GM19438 (cell line): Measurements from ENCODE around the gene PRICKLE2.

Experiments
- ATAC-seq: cut with Tn5 transposase; IDR thresholded peaks from one replicate; pipeline ENCODE4 v1.9.1; 2021; ENCODE audit warnings: low read depth; ENCODE audit not compliant: unreplicated experiment

Gene PRICKLE2

DNA sequence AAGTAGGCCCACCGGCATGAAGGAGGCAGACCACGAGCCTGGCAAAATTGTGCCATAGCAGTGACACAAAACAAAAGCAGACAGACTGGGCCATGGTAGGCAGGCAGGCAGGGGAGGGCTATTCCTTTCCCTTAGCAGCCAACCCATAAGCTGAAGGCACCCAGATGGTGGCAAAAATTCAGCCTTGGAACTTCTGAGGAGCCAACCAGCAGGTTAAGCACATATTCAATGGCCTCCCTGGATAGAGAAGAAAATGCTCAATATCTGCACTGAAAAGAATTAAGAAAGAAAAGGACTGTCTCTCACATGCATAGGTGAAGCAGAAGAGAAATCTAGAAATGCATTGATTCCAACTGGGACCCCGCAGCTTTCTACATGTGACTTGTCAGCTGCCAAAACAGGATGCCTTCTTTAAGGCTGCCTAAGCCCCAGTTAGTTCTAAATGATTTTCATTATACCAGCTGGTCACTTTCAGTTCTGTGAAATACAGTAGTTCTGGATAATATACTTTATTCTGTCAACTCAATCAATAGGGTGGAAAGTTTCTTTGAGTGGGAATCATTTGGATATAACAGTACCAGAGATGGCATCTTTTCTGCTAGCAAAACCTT is 2.7 kb downstream of the PRICKLE2 start:
- ATAC-seq, result no peak

DNA sequence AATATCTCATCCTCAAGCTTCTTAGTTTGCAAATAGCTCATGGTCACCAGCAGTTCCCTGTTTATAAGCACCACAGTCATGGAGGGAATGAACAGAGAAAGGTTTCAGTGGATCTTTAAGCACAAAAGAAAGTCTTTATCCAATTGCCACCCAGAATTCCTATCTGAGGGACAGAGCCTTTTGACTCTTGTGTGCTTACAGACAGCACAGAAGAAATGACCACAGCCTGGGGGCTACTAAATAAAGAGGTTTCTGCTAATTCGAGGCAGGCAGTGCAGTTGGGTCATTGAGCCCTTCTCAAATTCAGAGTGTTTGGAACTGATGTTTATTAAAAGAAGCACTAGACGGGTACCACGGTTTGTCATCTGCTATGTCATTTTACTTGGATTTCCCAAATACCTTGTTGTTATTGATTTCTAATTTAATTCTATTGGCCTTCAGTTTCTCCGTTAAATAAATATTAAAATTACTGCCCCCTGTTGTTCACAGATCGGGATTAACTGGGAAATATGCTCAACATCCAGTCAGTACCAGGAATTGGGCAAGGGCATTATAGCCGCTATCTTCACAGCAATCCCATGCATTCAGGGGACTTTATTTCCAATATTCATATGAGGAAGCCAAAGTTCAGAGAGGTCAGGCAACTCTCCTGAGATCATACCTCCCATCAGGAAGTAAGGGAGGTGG is 3.6 kb downstream of the PRICKLE2 start:
- ATAC-seq, result no peak

DNA sequence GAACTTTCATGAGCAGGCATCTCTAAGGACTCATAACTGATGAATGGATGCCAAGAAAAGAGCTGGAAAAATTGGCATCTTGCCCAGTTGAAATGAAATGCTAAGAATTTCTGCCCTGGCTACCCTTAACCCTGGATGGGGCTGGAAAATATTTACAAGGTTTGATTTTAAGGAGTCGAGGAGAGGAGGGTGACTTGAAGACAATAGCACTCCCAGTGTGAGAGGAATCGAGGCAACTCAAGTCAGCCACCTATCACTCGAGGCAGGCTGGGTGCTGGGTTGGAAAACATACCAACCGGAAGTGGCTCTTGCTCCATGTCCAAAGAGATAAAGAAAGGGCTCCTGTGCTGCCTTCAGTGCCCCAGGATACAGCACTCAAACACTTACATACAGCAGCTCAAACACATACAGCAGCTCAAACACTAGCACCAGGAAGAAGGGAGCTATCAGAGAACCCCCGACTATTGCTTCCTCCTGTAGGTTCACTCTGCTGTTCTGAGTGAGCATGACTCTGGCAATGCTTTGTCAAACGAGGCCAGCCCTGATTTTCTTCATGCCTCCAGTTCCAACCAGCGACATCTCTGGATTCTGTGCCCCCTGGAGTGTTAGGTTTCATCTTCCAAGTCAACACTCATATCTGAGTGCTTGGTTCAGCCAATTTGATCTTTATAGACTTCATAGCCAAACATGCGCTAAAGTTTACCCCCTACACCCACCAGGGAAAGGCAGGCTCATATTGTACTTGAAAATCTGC is 4.9 kb downstream of the PRICKLE2 start:
- ATAC-seq, result no peak

DNA sequence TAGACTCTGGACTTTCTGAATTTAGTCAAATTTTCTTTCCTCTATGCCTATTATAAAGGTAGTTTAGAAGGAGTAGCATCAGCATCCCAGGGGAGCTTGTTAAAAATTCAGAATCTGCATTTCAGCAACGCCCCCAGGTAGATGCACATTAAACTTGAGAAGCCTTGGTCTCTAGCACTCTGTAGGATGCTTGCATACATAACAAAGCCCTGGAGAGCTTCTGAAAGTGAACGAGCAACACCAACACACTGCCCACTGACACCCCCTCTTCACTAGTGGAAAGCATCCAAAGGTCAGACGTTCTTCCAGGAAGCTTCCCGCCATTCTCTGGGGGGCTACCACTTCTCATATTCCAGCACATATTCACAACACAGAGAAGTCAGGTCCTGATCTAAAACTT is 6.5 kb downstream of the PRICKLE2 start:
- ATAC-seq, result no peak

DNA sequence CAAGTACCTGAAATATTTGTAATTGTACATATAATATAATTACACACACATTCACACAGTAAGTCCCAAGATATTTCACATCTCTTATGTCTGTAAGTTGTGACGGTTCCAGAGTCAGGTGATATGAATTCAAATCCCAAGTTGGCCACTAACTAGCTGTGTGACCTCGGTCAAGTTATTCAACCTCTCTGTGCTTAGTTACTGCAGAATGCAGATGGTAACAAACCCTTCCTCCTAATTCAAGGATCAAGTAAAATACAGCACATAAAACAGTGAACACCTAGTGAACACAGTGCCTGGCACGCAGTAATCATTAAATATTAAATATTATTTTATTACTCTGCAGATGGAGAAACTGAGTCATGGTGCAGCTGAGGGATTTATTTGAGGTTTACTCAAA is 6.9 kb downstream of the PRICKLE2 start:
- no peak for ATAC-seq

DNA sequence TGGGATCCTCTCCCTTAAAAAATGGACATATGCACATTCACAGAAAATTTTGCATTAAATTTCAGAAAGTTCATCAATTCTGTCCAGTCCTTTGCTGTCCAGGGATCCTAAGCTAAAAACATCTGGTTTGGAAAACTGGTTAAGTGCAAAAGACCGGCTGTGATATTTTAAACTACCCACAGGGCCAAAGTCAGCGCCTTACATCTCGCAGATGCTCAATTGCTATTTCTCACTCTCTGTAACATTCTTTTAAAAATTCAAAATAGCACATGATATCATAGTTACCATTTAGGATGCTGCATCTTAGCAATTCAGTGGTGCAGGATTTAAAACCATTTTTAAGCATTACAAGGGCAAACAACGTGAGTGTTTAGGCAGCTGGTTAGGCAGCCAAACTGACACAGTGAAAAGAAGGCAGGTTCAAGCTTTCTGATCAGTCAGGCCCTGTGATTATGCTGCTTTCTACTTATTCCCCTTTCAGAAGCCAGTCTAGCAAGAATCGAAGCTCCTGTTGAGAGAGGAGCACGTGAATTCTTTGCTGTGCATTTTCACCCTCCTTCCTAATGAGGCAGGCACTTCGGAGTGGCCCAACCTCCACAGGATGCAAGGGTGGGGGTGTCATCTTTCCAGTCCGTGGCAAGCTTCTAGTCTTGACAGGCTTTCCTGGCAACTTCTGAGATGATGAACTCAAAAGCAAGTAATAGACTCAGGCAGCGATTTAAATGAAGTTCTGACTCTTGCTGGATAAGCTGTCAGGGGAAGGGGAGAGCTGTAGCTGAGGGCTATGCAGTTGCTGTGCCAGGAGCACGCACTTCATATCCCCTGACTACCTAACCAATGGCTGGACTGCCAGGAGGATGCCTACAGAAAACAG is 8.8 kb downstream of the PRICKLE2 start:
- no peak for ATAC-seq

DNA sequence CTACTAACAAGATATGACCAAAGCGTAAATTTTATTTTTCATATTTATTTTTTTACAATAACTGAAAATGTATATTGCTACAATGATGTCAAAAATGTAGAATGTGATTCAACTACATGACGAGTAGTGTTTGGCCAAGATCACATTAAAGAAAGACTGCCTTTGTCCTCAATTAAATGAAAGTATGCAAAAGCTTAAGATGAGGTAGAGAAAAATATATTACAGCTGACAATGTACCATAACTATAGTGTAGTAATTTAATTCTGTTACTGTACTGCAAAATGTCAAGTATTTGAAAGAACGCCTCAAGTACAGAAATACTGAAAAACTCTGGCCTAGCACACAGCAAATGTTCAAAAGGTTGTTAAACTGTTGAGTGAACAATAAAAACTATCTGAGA is 9.7 kb downstream of the PRICKLE2 start:
- ATAC-seq, result no peak

DNA sequence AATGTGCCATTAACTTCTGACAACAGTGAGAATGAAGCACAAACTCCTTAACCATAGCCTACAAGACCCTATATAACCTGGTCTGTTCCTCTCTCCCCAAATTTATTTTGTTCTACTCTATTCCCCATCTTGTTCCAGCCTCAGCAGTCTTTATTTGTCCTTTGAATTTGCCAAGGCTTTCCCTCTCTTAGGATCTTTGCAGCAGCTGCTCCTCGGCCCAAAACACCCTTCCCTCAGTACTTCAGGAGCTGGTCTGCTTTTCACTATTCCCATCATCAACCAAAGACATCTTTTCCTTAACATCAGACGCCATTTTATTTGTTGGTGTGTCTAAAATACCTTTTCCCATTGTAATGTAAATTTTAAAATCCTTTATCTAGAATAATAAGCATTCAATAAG is 10.2 kb downstream of the PRICKLE2 start:
- no peak for ATAC-seq

DNA sequence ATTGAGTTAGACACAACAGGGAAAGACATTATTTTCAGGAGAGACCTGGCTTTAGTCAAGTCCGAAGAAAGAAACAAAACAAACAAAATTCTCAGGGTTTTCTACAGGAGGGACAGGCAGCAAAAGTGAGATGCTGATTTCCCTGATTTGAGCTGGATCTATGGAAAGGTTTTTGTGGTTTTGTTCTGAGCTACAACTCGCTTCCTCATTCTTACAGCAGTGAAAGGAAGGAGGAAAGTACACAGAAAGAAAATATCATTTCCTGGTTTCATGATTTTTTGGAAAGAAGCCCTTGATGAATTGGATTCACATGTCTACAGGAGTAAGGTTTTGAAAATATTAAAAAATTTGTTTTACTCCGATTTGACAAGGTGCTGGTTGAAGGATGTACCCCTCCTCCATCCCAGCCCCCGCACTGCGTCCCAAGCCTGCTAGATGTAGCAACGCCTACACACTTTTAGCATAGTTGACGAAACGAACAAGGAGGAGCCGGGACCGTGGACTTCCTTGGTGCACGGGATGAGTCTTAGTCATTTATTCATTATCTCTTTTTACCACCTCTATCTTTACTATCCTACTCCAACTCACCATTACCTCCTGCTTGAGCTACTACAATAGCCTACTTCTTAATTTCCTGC is 10.8 kb downstream of the PRICKLE2 start:
- ATAC-seq, result no peak

DNA sequence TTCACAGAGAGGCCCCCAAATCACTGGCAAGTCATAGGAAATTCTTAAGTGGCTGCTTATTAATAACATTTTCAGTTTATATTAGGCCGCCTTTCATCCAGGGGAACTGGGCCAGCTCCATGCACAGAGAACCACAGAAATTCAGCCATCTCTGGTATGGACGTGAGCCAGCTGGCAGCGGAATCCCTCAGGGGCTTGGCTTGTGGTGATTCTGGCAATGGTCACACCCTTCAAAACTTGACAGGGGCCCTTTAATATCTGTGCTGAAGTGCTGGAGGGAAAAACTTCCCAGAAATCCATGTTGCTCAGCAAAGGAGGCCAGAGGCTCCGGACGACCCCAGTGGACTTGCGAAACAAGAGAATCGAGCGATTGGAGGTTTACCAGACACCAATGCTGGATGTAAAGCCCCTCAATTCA is 11.3 kb downstream of the PRICKLE2 start:
- no peak for ATAC-seq

DNA sequence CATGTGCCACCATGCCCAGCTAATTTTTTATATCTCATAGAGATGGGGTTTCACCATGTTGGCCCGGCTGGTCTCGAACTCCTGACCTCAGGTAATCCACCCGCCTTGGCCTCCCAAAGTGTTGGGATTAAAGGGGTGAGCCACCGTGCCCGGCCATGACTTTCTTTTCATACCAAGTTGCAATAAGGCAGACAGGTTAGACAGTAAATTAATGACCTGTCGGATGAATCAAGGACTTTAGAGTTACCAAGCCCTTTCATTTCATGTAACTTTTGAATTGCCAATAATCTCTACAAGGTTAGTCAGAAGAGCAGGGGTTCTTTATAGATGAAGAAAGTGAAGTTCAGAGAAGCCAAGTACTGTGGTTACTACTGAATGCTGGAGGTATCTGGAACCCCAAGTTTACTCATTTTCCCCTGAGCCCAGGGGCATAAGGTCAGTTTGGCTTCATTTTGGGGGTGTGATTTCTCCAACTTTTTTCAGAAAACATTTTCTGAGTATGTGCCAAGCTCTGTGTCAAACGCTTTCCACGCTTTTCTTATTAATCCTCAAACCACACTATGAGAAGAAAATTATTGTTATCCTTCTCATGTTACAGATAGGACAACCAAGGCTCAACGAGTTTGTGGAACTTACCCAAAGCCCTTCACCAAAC is 11.9 kb downstream of the PRICKLE2 start:
- ATAC-seq, result no peak

DNA sequence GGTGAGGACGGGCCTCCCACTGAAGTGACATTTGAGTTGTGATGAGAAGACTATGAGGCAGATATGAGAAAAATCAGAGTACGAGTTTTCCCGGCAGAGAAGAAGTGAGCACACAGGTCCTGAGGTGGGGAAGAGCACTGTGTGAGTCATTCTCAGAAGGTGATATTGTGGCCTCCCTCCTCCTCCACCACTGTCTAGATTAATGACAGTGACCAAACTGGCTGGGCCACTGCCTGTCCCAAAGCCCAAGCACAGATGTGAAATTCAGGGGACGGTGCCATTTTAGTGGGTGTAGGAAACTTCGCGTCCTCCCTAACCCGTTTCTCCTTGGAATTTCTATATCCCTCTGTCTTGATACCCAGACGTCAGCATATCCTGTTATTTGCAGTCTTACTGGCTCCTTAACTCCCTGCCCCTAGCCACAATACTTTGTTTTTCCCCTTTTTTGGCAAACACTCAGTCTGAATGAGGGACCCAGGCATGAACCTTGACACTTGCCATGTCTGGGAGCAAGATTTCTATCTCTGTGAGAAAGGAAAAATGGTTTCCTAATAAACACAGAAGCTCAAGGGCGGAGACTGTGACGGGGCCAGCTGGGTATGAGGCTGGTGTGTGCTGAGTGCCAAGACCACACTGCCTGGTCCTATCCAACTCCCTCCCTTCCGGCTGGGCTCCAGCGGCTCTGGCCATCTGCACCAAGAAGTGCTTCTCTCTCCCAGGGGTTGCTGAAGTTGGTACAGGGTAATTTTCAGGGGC is 15.2 kb downstream of the PRICKLE2 start:
- ATAC-seq, result no peak

DNA sequence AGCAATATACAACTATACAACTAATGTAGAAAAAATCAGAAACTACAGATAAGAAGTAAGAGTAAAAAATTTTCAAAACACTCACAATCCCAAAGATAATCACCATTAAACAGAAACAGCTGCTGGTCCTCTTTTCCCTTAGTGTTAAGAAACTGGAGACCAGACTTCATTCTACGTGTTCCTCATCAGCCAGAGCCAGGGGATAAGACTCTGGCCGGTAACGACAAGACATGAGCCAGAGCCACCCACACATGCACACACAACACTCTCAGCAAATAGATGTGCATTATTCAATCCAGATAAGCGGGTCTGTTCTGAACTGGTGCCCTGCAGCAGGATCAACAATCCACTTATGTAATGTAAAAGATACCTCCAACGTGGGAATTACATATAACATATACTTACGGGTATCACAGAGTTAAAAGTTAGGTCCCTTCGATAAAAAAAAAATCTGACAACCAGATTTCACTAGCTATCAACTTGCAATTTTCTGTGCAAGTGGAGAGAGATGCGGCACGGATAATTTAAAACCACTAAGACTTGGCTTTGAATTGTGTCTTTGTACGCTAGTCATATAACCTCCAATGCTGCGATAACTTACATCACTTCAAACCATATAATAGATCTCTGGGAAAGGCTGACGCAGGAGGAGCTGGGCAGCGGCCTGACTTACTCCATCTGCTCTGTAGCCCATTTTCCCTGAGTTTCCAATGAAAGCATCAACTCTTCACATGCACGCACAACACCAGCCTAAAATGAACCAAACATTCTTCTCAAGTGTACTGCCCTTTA is 17.8 kb downstream of the PRICKLE2 start:
- ATAC-seq, result no peak

DNA sequence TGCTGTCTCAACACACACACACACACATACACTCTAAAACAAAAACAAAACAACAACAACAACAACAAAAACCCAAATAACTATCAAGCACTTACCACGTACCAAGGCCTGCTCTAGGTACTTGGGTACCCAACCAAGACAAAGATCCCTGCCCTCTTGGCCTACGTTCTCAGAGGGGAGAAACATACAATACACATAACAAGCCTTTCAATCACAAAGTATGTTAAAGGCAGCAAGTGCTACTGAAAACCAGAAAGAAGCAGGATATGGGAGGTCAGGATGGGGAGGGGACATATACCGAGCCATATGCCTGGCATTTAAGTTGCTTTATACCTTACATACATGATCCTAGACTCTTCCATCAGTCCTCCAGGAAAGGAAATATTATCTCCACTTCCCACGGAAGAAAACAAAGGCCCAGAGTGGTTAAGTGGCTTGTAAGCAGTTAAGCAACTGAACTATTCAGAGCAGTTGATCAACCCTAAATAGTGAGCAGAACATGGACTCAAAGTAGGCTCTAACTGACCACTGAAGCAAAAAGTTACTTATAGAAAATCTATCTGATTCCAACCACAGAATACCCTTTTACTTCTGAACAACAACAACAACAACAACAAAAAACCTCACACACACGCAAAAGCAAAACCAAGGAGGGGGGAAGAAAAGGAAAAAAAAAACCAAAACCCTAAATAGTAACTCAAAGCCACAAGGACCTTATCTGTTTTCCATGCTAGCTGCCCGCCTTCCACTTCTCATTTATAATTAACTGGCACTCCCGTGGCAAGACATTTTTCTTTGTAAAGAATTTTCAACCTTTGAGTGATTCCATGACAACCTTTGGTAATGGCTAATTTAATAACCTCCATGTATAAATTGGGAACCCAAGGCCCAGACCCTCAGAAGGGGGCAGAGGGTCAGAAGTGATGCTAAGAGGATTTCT is 21.0 kb downstream of the PRICKLE2 start:
- ATAC-seq, result no peak

DNA sequence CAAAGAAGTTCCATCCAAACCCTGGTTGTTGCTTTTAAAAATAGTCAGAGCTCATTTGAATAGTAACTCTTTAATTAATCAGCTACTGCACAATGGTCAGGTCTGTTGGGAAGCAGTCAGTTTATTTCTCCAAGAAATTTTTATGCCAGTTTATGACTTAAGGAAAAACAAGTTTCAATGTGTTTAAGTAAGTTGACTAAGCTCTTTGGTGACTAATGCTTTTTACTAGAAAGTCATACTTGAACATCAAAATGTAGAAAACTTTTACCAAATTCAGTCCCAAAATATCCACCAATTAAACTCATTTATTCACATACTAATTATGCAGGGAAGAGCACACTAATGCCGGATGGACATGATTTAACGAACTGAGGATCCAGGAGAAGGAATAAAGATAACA is 22.1 kb downstream of the PRICKLE2 start:
- no peak for ATAC-seq

DNA sequence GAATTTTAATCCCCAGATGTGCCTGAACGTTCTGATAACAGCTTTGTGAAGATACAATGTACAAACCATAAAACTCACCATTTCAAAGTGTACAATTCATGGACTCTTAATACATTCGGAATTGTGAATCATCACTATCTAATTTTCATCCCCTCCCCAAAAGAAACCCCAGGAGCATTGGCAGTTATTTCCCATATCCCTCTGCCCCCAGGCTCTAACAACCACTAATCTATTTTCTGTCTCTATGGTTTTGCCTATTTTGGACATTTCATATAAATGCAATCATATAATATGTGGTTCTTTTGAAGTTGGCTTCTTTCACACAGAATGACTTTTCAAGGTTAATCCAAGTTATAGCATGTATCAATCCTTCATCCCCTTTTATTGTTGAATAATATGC is 25.3 kb downstream of the PRICKLE2 start:
- ATAC-seq, result no peak

DNA sequence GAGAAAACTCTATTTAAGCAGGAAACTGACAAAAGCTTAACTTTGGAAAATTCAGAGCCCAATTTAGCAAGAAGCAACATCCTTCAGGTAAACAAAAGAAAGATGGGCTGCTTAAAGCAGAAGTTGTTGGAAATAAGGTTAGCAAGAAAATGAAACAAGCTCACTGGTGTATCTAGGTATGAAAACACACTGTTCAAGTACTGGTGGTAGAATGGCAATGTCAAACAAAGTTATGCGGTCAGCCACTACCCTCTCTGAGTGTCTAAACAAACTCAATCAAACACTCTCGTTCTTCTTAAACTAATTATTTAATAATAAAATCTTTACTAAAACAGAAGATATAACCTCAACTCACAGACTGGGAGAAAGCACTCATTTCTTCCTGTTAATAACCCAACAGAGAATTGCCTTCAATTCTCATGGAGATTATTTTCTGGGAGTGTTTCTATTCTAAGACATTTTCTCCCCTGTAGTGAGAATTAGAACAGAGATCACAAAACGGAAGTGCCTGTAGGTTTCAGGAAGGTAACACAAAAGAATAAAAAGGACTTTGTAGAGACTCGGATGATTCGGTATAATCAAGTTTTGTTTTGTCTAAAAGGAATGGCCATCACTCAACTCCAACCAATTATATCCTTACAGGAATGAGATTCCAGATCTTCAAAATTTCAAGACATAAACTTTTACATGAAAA is 28.9 kb downstream of the PRICKLE2 start:
- ATAC-seq, result no peak
